Natural killer cell (primary cell): ENCODE data around the gene DHRS2. TPM values are rescaled to one million over a fixed set of nuclear protein-coding genes. Genes with fewer than 3 reads are reported as not detected.

Experiments
- ATAC-seq, 3 donors: fragments of 150-1000 bp in 2 of 3; fragments of 200-7000 bp in 1 of 3; cut with Tn5 transposase; 1 replicate in 1 of 3; 2 replicates in 2 of 3; pipeline ENCODE4 v1.10.0; 2021; ENCODE audit warnings: mild to moderate bottlenecking in 2 of 3, moderate library complexity in 2 of 3
- DNase-seq, 2 donors: peaks; one replicate each; pipeline versions ENCODE4 v3.0.0 to v3.0.0-alpha.2; 2013 to 2021; ENCODE audit warnings: mixed read lengths in 1 of 2
- H3K27ac ChIP-seq: one replicate; pipeline ENCODE4 v1.5.1; 2013; ENCODE audit warnings: mild to moderate bottlenecking, low read length
- H3K27me3 ChIP-seq: one replicate; pipeline ENCODE4 v1.6.1; 2013; ENCODE audit warnings: low read length; ENCODE audit not compliant: control insufficient read depth, insufficient read depth
- H3K36me3 ChIP-seq: one replicate; pipeline ENCODE4 v1.6.1; 2013; ENCODE audit warnings: low read length; ENCODE audit not compliant: control insufficient read depth, insufficient read depth
- H3K4me1 ChIP-seq: one replicate; pipeline ENCODE4 v1.6.1; 2013; ENCODE audit warnings: low read length; ENCODE audit not compliant: control insufficient read depth, insufficient read depth
- H3K4me3 ChIP-seq: one replicate; pipeline ENCODE4 v1.5.1; 2013; ENCODE audit warnings: low read length
- H3K9me3 ChIP-seq: one replicate; pipeline ENCODE4 v1.6.1; 2013; ENCODE audit warnings: low read length; ENCODE audit not compliant: control insufficient read depth, insufficient read depth
- H3K27ac Mint-ChIP-seq, 2 donors: one replicate each; pipeline ENCODE4 v1.8.0; 2022; ENCODE audit warnings: mild to moderate bottlenecking in 2 of 2, mixed read lengths in 2 of 2, moderate library complexity in 1 of 2
- H3K27me3 Mint-ChIP-seq, 2 donors: one replicate each; pipeline ENCODE4 v1.8.0; 2022; ENCODE audit warnings: low read depth in 2 of 2, mixed read lengths in 2 of 2
- H3K36me3 Mint-ChIP-seq: one replicate; pipeline ENCODE4 v1.8.0; 2022; ENCODE audit warnings: mixed read lengths
- H3K4me1 Mint-ChIP-seq, 2 donors: one replicate each; pipeline ENCODE4 v1.8.0; 2022; ENCODE audit warnings: mixed read lengths in 2 of 2
- H3K4me3 Mint-ChIP-seq: one replicate; pipeline ENCODE4 v1.8.0; 2022; ENCODE audit warnings: mild to moderate bottlenecking, moderate library complexity, mixed read lengths
- H3K9me3 Mint-ChIP-seq, 2 donors: one replicate each; pipeline ENCODE4 v1.8.0; 2022; ENCODE audit warnings: mixed read lengths in 2 of 2
- CTCF ChIP-seq: fragments of 200-600 bp; IDR thresholded peaks from one replicate; pipeline ENCODE4 v1.8.0; 2022; ENCODE audit warnings: antibody characterized with exemption
- WGBS: methylation state at CpG from one replicate; pipeline ENCODE4 v1.1.7; 2013; ENCODE audit warnings: missing lambda C conversion rate; ENCODE audit not compliant: insufficient coverage; 5-methylcytosine and 5-hydroxymethylcytosine counted together
- intact Hi-C: fragments of 100-400 bp; cut with micrococcal nuclease; formaldehyde crosslinking; loops from one replicate; pipeline ENCODE4 v1.14.2; 2022
- total RNA-seq, 4 donors: library from RNA; stranded (reverse); fragments of 120-200 nt in 1 of 4; gene quantifications; one replicate each; pipeline versions ENCODE4 v1.2.3 to v1.2.4, GENCODE V29; 2013 to 2022

The DHRS2 gene
- total RNA-seq, 3 donors from 2014 or later (not counting 1 experiment from before 2014, with no cell fraction given) = 0.50 TPM; not detected in 2

GRCh38 chr14:23692416-23692815 is 56.3 kb downstream of the DHRS2 start:
- H3K36me3 Mint-ChIP-seq = no peaks in the 10 kb centered on the region
- H3K9me3 ChIP-seq = no peaks in the 10 kb centered on the region
- intact Hi-C loops = no loop called here
- H3K27me3 Mint-ChIP-seq = peaks cover 6 to 10% of the 10 kb centered on the region in 2 donors
- no peak overlapping the region for H3K4me3 ChIP-seq
- H3K27ac ChIP-seq = no peak overlapping the region
- peaks cover 13% of the 10 kb centered on the region for H3K27me3 ChIP-seq
- H3K4me1 Mint-ChIP-seq = no peaks in the 10 kb centered on the region
- H3K9me3 Mint-ChIP-seq = peaks cover 0 to 4% of the 10 kb centered on the region in 2 donors
- no peak overlapping the region for H3K4me3 Mint-ChIP-seq
- H3K4me1 ChIP-seq = no peaks in the 10 kb centered on the region
- no peak for TF ChIP-seq CTCF
- ATAC-seq = no peak
- no peaks in the 10 kb centered on the region for H3K36me3 ChIP-seq
- H3K27ac Mint-ChIP-seq = no peak overlapping the region
- WGBS = no CpG with 5 or more reads among the region's 1 CpG
- no peak for DNase-seq

- DNase-seq (no peak), ATAC-seq (no peak)
- Histone ChIP-seq H3K27me3 (peaks cover 13% of the 10 kb centered on the region), H3K4me1 (no peaks in the 10 kb centered on the region), H3K36me3 (no peaks in the 10 kb centered on the region), H3K27ac (no peak overlapping the region), H3K9me3 (no peaks in the 10 kb centered on the region), H3K4me3 (no peak overlapping the region)
- Mint-ChIP-seq H3K4me3 (no peak overlapping the region), H3K9me3 (peaks cover 0 to 4% of the 10 kb centered on the region in 2 donors), H3K4me1 (no peaks in the 10 kb centered on the region), H3K27ac (no peak overlapping the region), H3K36me3 (no peaks in the 10 kb centered on the region), H3K27me3 (peaks cover 6 to 13% of the 10 kb centered on the region in 2 donors)
- no peak for TF ChIP-seq CTCF
- WGBS = 88% methylated on average over 11 of the region's 11 CpGs
- intact Hi-C loops = no loop called here
Measured at GRCh38 chr14:23693252-23693775, 57.1 kb downstream of the DHRS2 start.

- H3K4me1 Mint-ChIP-seq = no peaks in the 10 kb centered on the region
- Histone ChIP-seq H3K4me3 (no peak overlapping the region), H3K36me3 (no peaks in the 10 kb centered on the region), H3K27me3 (peaks cover 13% of the 10 kb centered on the region), H3K27ac (no peak overlapping the region), H3K4me1 (no peaks in the 10 kb centered on the region), H3K9me3 (no peaks in the 10 kb centered on the region)
- H3K27ac Mint-ChIP-seq = no peak overlapping the region
- TF ChIP-seq CTCF = no peak
- H3K9me3 Mint-ChIP-seq = peaks cover 0 to 4% of the 10 kb centered on the region in 2 donors
- no peak for ATAC-seq
- no peak for DNase-seq
- WGBS = 30% methylated on average over 8 of the region's 8 CpGs
- H3K27me3 Mint-ChIP-seq = peaks cover 0 to 13% of the 10 kb centered on the region in 2 donors
- H3K36me3 Mint-ChIP-seq = no peaks in the 10 kb centered on the region
- H3K4me3 Mint-ChIP-seq = no peak overlapping the region
- intact Hi-C loops = no loop called here
Measured at GRCh38 chr14:23694085-23694948, 58.2 kb downstream of the DHRS2 start.

Other genes with a start within 250 kb of the DHRS2 start
- gene MYH6, start 228.1 kb upstream of the DHRS2 start, total RNA-seq = not detected
- gene MYH7, start 200.7 kb upstream of the DHRS2 start, total RNA-seq = not detected
- gene NGDN, start 166.7 kb upstream of the DHRS2 start, total RNA-seq = 100 to 1,000 TPM; 110 to 136 (median 126) TPM
- gene ZFHX2, start 84.6 kb upstream of the DHRS2 start, total RNA-seq = under 1 TPM; 0.07 to 0.72 (median 0.45) TPM
- 10 to 100 TPM; 16.5 to 19.3 (median 19.1) TPM for gene THTPA, start 80.1 kb upstream of the DHRS2 start, total RNA-seq
- 100 to 1,000 TPM; 219 to 296 (median 259) TPM for gene AP1G2, start 68.6 kb upstream of the DHRS2 start, total RNA-seq
- under 1 TPM in 1 of 3 donors, not detected in 2; 0.25 TPM for gene JPH4, start 57.6 kb upstream of the DHRS2 start, total RNA-seq